ENCODE data around the gene TASOR2.

Gene TASOR2

DNA sequence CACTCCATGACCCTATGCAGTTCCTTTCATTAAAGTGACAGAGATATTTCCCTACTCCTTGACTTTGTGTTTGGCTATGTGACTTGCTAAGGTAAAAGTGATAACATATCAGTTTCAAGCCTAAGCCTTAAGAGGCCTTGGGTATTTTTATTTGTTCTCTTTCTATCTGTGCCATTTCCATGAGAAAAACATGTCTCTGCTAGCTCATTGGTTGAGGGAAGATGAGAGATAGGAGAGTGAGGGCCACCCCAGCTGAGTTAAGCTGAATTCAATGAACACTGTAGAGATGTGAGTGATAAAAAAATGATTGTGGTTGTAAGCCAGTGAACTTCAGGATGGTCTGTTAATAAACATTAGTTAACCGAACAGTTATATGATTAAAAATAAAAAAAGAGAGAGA is 13.4 kb downstream of the TASOR2 start:
- TF ChIP-seq, protein P1, sequence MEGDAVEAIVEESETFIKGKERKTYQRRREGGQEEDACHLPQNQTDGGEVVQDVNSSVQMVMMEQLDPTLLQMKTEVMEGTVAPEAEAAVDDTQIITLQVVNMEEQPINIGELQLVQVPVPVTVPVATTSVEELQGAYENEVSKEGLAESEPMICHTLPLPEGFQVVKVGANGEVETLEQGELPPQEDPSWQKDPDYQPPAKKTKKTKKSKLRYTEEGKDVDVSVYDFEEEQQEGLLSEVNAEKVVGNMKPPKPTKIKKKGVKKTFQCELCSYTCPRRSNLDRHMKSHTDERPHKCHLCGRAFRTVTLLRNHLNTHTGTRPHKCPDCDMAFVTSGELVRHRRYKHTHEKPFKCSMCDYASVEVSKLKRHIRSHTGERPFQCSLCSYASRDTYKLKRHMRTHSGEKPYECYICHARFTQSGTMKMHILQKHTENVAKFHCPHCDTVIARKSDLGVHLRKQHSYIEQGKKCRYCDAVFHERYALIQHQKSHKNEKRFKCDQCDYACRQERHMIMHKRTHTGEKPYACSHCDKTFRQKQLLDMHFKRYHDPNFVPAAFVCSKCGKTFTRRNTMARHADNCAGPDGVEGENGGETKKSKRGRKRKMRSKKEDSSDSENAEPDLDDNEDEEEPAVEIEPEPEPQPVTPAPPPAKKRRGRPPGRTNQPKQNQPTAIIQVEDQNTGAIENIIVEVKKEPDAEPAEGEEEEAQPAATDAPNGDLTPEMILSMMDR (IDR thresholded peaks at IDR 0.05; ENCODE audit: insufficient read depth, low read length, missing control alignments): no peak
- CTCF ChIA-PET: no interaction called here
- DNase-seq (ENCODE audit: low read depth, low spot score): no peak
- POLR2A ChIA-PET: no interaction called here
- no peak overlapping the region for H3K4me3 ChIP-seq (ENCODE audit: low read depth, low read length)

DNA sequence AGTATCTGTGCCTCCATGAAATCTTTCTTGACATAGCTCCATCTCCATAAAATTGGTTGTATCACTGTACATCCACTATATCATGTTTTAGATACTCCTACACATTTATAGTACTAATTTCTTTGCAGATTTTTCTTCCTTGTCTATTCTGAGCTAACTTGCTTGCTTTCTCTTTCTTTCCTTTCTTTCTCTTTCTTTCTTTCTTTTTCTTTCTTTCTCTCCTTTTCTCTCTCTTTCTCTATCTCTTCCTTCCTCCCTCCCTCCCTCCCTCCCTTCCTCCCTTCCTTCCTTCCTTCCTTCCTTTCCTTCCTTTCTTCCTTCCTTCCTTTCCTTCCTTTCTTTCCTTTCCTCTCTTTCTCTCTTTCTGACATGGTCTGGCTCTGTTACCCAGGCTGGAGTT is 23.7 kb downstream of the TASOR2 start:
- ChIA-PET CTCF (no interaction called here), POLR2A (no interaction called here)
- DNase-seq (ENCODE audit: low read depth, low spot score): no peak
- TF ChIP-seq, protein P1 (IDR thresholded peaks at IDR 0.05; ENCODE audit: insufficient read depth, low read length, missing control alignments): no peak
- no peak overlapping the region for H3K4me3 ChIP-seq (ENCODE audit: low read depth, low read length)

DNA sequence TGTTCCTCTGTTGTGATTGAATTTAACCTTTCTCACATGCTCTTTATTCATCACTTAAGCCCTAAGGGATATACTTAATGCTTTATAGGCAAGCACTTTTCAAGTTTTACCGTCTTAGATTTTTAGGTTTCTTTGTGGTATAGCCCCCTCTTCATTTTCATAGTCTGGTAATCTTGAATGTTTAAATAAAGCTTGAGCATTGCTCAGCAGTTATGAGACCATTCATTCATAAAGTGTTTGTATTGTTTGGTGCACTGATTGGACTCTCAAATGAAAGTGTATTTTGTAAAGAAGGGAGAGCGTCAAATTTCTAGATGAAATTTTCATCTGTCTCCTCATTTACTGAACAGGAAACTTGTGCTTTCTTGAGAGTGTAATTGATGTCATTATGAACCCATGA is 25.2 kb downstream of the TASOR2 start:
- no peak overlapping the region for H3K4me3 ChIP-seq (ENCODE audit: low read depth, low read length)
- ChIA-PET POLR2A (no interaction called here), CTCF (interaction anchor here (1.0 kb wide), 1 partner anchor 8 kb away, joined by 3 read pairs; no protein-coding TSS in a partner anchor)
- no peak for DNase-seq (ENCODE audit: low read depth, low spot score)
- TF ChIP-seq, protein P1 (IDR thresholded peaks at IDR 0.05; ENCODE audit: insufficient read depth, low read length, missing control alignments): no peak

DNA sequence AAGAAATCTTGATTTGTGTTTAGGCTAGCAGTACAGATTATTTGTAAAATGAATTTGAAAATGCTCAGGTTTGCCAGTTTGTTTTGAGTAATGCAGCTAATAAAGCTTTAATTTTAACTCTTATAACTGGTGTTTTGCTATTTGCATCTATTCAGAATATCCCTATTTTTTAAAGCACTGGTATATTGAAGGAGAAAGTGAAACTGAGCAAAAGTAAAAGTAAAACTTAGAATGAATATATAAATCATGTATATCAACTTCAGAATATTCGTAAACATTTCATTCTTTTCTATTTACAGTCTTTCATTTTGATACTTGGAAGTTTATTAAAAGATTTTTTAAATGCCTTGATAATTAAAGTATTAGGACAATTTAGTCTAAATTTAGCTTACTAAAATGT is 26.2 kb downstream of the TASOR2 start:
- no peak for DNase-seq (ENCODE audit: low read depth, low spot score)
- TF ChIP-seq, protein P1 (IDR thresholded peaks at IDR 0.05; ENCODE audit: insufficient read depth, low read length, missing control alignments): no peak
- POLR2A ChIA-PET: no interaction called here
- H3K4me3 ChIP-seq (ENCODE audit: low read depth, low read length): no peak overlapping the region
- CTCF ChIA-PET: interaction anchor here (1.5 kb wide), 1 partner anchor 276 kb away, joined by 5 read pairs; no protein-coding TSS in a partner anchor

DNA sequence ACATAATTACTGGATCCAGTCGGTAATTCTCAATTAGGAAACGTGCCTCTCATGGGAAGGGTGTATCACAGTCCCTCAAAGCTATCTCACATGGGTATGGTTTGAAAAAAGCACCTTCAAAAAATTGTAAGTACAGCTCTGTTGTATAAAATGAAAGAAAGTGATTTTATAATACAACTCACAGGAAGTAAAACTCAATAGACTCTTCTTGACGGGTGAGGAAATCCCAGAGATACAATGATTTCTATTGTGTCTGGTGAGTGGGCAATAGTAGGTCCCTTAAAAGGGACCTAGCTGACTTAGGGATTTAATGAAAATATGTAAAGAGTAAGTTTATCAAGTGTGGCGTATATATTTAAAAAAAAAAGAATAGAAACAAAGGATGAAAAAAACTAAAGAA is 27.0 kb downstream of the TASOR2 start:
- CTCF ChIA-PET: interaction anchor here (0.7 to 1.5 kb wide), 3 partner anchors 15 to 1375 kb away, joined by 3 to 5 read pairs (median 3); no protein-coding TSS in a partner anchor
- TF ChIP-seq, protein P1 (IDR thresholded peaks at IDR 0.05; ENCODE audit: insufficient read depth, low read length, missing control alignments): no peak
- POLR2A ChIA-PET: no interaction called here
- DNase-seq (ENCODE audit: low read depth, low spot score): no peak
- H3K4me3 ChIP-seq (ENCODE audit: low read depth, low read length): no peak overlapping the region

DNA sequence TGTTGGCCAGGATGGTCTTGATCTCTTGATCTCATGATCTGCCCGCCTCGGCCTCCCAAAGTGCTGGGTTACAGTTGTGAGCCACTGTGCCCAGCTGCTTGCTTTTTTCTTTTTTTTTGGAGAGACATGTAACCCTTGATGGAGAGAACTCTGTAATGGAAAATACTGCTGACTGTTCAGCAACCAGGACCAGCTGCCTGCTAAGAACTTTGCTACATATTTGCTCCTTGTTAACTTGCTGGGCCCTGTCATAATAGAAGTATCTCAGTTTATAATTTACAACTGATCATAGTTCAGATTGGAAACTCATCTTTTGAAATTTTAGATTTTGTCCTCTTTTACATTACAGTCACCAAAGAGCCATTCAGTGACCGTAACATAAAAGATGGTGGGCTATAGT is 34.9 kb downstream of the TASOR2 start:
- ChIA-PET CTCF (no interaction called here), POLR2A (no interaction called here)
- no peak overlapping the region for H3K4me3 ChIP-seq (ENCODE audit: low read depth, low read length)
- TF ChIP-seq, protein P1 (IDR thresholded peaks at IDR 0.05; ENCODE audit: insufficient read depth, low read length, missing control alignments): no peak
- DNase-seq (ENCODE audit: low read depth, low spot score): no peak

Data from AG04449 (cell line).